ENCODE measurements around the gene DDX28. TPM values are rescaled to one million over a fixed set of nuclear protein-coding genes. Genes with fewer than 3 reads are reported as not detected.

Gene DDX28
- total RNA-seq, 2 donors from 2014 or later: 5.4 to 5.8 TPM

DNA sequence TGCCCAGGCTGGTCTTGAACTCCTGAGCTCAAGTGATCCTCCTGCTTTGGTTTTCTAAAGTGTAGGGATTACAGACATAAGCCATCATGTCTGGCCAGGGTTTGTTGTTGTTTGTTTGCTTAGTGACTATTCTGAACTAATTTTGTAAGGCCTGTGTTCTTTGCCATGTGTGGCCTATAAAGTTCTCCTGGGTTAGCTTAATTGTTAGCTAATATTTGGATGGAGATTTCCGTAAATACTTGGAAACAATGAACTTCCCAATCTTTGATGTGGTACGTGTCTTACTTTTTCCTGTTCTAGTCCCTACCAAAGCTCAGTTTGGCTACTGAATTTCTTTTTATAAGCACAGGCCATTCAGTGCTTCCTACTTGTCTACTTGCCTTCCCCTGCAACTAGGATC, 25.0 kb upstream of the DDX28 start:
- Histone ChIP-seq H3K9me3 (no peaks in the 10 kb centered on the region), H3K27ac (no peak overlapping the region), H3K4me3 (no peak overlapping the region), H3K27me3 (replicated peaks; ENCODE audit: insufficient read depth) (no peaks in the 10 kb centered on the region), H3K4me1 (ENCODE audit: control insufficient read depth in 1 of 2, low read depth in 2 of 2) (no peaks in the 10 kb centered on the region), H3K36me3 (peaks cover 8% of the 10 kb centered on the region)
- DNase-seq (ENCODE audit: low spot score) (no peak), ATAC-seq (ENCODE audit: insufficient number of reproducible peaks, low FRiP score, low read depth) (no peak)
- TF ChIP-seq, protein P1, sequence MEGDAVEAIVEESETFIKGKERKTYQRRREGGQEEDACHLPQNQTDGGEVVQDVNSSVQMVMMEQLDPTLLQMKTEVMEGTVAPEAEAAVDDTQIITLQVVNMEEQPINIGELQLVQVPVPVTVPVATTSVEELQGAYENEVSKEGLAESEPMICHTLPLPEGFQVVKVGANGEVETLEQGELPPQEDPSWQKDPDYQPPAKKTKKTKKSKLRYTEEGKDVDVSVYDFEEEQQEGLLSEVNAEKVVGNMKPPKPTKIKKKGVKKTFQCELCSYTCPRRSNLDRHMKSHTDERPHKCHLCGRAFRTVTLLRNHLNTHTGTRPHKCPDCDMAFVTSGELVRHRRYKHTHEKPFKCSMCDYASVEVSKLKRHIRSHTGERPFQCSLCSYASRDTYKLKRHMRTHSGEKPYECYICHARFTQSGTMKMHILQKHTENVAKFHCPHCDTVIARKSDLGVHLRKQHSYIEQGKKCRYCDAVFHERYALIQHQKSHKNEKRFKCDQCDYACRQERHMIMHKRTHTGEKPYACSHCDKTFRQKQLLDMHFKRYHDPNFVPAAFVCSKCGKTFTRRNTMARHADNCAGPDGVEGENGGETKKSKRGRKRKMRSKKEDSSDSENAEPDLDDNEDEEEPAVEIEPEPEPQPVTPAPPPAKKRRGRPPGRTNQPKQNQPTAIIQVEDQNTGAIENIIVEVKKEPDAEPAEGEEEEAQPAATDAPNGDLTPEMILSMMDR (IDR thresholded peaks at IDR 0.05): no peak

DNA sequence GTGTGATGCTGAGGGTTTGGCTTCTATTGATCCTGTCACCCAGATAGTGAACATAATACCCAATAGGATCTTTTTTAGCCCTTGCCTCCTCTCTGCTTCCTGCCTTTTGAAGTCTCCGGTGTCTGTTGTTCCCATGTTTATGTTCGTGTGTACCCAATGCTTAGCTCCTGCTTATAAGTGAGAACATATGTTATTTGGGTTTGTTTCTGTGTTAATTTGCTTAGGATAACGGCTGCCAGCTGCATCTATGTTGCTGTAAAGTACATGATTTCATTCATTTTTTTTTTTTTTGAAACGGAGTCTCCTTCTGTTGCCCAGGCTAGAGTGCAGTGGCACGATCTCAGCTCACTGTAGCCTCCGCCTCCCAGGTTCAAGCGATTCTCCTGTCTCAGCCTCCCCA, 23.1 kb upstream of the DDX28 start:
- ATAC-seq (ENCODE audit: insufficient number of reproducible peaks, low FRiP score, low read depth): no peak
- no peaks in the 10 kb centered on the region for H3K27me3 ChIP-seq (replicated peaks; ENCODE audit: insufficient read depth)
- TF ChIP-seq, protein P1 (IDR thresholded peaks at IDR 0.05): no peak
- H3K27ac ChIP-seq: no peak overlapping the region
- no peaks in the 10 kb centered on the region for H3K9me3 ChIP-seq
- no peaks in the 10 kb centered on the region for H3K4me1 ChIP-seq (ENCODE audit: control insufficient read depth in 1 of 2, low read depth in 2 of 2)
- DNase-seq (ENCODE audit: low spot score): no peak
- H3K4me3 ChIP-seq: no peak overlapping the region
- peaks cover 6% of the 10 kb centered on the region for H3K36me3 ChIP-seq

DNA sequence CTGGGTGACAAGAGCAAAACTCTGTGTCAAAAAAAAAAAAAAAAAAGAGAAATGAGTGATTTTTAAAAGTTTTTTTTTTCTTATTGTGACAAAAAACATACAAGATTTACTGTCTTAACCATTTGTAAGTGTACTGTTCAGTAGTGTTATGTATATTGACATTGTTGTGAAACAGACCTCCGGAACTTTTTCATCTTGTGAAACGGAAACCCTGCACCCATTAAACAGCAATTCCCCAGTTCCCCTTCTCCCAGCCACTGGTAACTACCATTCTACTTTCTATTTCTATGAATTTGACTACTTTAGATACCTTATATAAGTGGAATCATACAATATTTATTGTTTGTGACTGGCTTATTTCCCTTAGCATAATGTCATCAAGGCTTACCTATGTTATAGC, 18.8 kb upstream of the DDX28 start:
- TF ChIP-seq, protein P1 (IDR thresholded peaks at IDR 0.05): no peak
- H3K4me3 ChIP-seq: no peak overlapping the region
- no peak for ATAC-seq (ENCODE audit: insufficient number of reproducible peaks, low FRiP score, low read depth)
- H3K36me3 ChIP-seq: no peaks in the 10 kb centered on the region
- H3K27me3 ChIP-seq (replicated peaks; ENCODE audit: insufficient read depth): no peaks in the 10 kb centered on the region
- H3K9me3 ChIP-seq: no peaks in the 10 kb centered on the region
- no peak overlapping the region for H3K27ac ChIP-seq
- no peaks in the 10 kb centered on the region for H3K4me1 ChIP-seq (ENCODE audit: control insufficient read depth in 1 of 2, low read depth in 2 of 2)
- DNase-seq (ENCODE audit: low spot score): no peak

DNA sequence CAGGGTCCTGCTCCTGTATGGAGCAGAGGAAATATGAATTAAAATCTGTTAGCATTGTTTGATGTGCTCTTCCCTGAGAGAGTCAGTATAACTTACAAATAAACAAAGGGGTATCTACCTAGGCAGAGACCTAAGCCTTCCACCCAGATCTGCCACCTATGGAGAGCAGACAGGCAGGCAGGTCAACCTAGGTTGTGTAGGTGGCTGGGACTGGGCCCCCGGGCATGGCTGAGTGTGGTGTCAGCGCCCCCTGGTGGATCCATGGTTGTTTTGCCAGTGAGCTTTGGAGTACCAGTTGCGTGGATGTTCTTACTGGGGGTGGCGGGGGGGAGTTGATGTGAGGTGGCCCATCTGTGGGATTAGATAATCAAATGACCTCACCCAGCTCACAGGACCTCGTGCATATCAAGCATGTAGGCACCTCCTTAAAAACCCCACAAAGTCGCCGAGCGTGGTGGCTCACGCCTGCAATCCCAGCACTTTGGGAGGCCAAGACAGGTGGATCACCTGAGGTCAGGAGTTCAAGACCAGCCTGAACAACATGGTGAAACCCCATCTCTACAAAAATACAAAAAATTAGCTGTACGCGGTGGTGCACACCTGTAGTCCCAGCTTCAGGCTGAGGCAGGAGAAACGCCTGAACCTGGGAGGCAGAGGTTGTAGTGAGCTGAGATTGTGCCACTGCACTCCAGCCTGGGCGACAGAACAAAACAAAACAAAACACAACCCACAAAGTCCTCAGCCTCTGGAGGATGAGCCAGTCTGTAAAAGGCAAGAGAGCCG, 17.7 kb upstream of the DDX28 start:
- Histone ChIP-seq H3K36me3 (no peaks in the 10 kb centered on the region), H3K27me3 (replicated peaks; ENCODE audit: insufficient read depth) (no peaks in the 10 kb centered on the region), H3K27ac (no peak overlapping the region), H3K4me3 (no peak overlapping the region), H3K9me3 (no peaks in the 10 kb centered on the region), H3K4me1 (ENCODE audit: control insufficient read depth in 1 of 2, low read depth in 2 of 2) (no peaks in the 10 kb centered on the region)
- peak; percentile 51 for ATAC-seq (ENCODE audit: insufficient number of reproducible peaks, low FRiP score, low read depth)
- TF ChIP-seq, protein P1 (IDR thresholded peaks at IDR 0.05): peak; percentile 93
- DNase-seq (ENCODE audit: low spot score): peak; percentile 43

DNA sequence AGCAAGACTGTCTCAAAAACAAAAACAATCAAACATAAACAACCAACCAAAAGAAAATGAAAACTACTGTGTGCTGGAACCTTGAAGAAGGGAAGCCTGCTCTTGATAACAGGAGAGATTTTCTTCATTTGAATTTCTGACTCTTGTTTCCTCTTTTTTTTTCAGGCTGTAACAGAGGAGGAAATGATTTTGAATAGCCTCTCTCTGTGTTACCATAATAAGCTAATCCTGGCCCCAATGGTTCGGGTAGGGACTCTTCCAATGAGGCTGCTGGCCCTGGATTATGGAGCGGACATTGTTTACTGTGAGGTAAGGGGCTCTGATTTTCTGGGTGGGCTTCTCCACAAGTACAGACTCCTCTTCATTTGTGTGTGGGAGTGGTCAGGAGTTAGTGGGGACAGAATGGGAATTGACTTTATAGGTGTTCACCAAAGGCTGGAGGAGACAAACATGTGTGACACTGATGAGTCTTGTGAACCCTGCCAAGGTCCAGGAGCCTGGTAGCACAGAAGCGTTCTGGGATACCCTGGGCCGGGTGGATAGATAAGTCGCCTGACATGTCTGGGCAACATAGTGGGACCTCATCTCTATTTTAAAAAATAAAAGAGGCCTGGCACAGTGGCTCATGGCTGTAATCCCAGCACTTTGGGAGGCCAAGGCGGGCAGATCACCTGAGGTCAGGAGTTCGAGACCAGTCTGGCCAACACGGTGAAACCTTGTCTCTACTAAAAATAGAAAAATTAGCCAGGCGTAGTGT, 15.0 kb upstream of the DDX28 start:
- H3K27ac ChIP-seq: no peak overlapping the region
- H3K27me3 ChIP-seq (replicated peaks; ENCODE audit: insufficient read depth): no peaks in the 10 kb centered on the region
- H3K36me3 ChIP-seq: no peaks in the 10 kb centered on the region
- H3K4me3 ChIP-seq: no peak overlapping the region
- ATAC-seq (ENCODE audit: insufficient number of reproducible peaks, low FRiP score, low read depth): no peak
- no peak for DNase-seq (ENCODE audit: low spot score)
- TF ChIP-seq, protein P1 (IDR thresholded peaks at IDR 0.05): no peak
- no peaks in the 10 kb centered on the region for H3K4me1 ChIP-seq (ENCODE audit: control insufficient read depth in 1 of 2, low read depth in 2 of 2)
- H3K9me3 ChIP-seq: no peaks in the 10 kb centered on the region

All from thoracic aorta (tissue), 2 donors.